Small intestine (tissue), 7 donors: ENCODE measurements around the gene SLC13A4. TPM values are rescaled to one million over a fixed set of nuclear protein-coding genes. Genes with fewer than 3 reads are reported as not detected.

Experiments
- DNase-seq, 2 donors: peaks; one replicate each; pipeline versions ENCODE4 v3.0.0 to v3.0.0-alpha.2; 2013
- FAIRE-seq: peaks from 2 replicates; lab custom pipeline; 2012; peaks lifted over from hg19 to GRCh38; lab: Jason Lieb, UNC
- H3K27ac ChIP-seq, 3 donors: one replicate each; pipeline ENCODE4 v1.5.1; 2013; ENCODE audit warnings: low read length in 2 of 3, mild to moderate bottlenecking in 2 of 3, control low read depth in 1 of 3, inconsistent platforms in 1 of 3, low read depth in 1 of 3, moderate library complexity in 1 of 3
- H3K27me3 ChIP-seq, 3 donors: one replicate each; pipeline ENCODE4 v1.6.1; 2013; ENCODE audit warnings: low read length in 3 of 3, inconsistent platforms in 1 of 3; ENCODE audit not compliant: control insufficient read depth in 3 of 3, insufficient read depth in 3 of 3
- H3K36me3 ChIP-seq, 3 donors: one replicate each; pipeline ENCODE4 v1.6.1; 2013; ENCODE audit warnings: low read length in 3 of 3, inconsistent platforms in 1 of 3, low read depth in 1 of 3, mild to moderate bottlenecking in 1 of 3, moderate library complexity in 1 of 3; ENCODE audit not compliant: control insufficient read depth in 3 of 3, insufficient read depth in 2 of 3
- H3K4me1 ChIP-seq, 3 donors: one replicate each; pipeline ENCODE4 v1.6.1; 2013; ENCODE audit warnings: low read length in 2 of 3, inconsistent platforms in 1 of 3, low read depth in 1 of 3, mild to moderate bottlenecking in 1 of 3, moderate library complexity in 1 of 3; ENCODE audit not compliant: control insufficient read depth in 3 of 3, insufficient read depth in 2 of 3
- H3K4me3 ChIP-seq, 3 donors: one replicate each; pipeline ENCODE4 v1.5.1; 2013; ENCODE audit warnings: low read length in 3 of 3, control low read depth in 1 of 3, inconsistent platforms in 1 of 3, low read depth in 1 of 3, mild to moderate bottlenecking in 1 of 3, moderate library complexity in 1 of 3
- H3K9me3 ChIP-seq, 2 donors: one replicate each; pipeline ENCODE4 v1.6.1; 2013; ENCODE audit warnings: low read depth in 1 of 2, low read length in 1 of 2; ENCODE audit not compliant: control insufficient read depth in 2 of 2, insufficient read depth in 1 of 2
- whole genome bisulfite sequencing, 3 donors: extraction: QIAGEN DNeasy Blood & Tissue Kit; methylation state at CpG; one replicate each; pipeline ENCODE4 v1.1.7; 2013; 5-methylcytosine and 5-hydroxymethylcytosine counted together
- polyA plus RNA-seq, 4 donors: library from polyadenylated mRNA; stranded (reverse) in 3 of 4; unstranded in 1 of 4; fragments of 200-250 nt in 3 of 4; fragments of 120-200 nt in 1 of 4; gene quantifications; one replicate each; pipeline versions ENCODE4 v1.2.1 to v1.2.3, GENCODE V29; 2013
- donor health status: healthy with polysubstance abuse.
- donor health status: control.
- donor health status: control.
- donor health status: Bipolar disorder and iron deficiency.
- donor health status: healthy.

Gene SLC13A4
- polyA plus RNA-seq, 4 donors = 0.04 to 0.56 TPM; not detected in 2

DNA sequence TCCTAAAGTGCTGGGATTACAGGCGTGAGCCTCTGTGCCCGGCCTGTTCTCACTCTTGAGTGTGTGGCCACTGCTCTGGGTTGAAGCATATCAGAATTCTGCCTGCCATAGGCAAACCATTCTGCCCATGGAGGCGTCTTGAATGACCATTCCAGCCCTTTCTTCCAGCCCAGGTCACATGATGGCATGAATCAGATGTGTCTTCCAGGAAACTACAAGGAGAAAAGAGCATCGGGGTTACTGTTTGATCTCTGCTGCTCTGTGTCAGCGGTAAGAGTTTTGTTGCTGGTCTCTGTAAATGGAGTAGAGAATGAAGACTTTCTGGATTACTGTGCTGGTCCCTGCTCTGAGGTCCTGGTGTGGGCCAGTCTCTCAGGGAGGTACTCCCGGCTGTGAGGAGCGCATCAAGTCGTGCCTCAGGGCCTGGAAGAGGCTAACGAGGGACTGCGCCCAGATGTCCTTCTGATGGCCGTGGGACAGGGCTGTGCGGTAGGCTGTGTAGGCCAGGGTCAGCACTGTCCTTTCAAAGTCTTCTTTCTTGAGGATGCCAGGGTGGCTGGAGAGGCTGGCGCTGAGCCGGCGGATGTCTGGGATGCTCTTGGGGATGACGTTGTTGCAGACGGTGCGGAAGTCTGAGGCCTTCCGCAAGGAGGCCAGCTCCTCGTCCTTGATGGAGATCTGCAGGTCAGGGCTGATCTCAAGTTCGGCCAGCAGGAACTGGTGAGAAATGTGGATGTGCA, 5.8 kb upstream of the SLC13A4 start:
- no peaks in the 10 kb centered on the region for H3K36me3 ChIP-seq
- DNase-seq = no peak
- H3K27me3 ChIP-seq = peaks cover 0 to 2% (median 0%) of the 10 kb centered on the region in 3 donors
- H3K27ac ChIP-seq = no peak overlapping the region
- H3K4me3 ChIP-seq = no peak overlapping the region
- FAIRE-seq = no peak
- H3K4me1 ChIP-seq = no peaks in the 10 kb centered on the region
- WGBS, 3 donors = 90 to 92% (median 90%) methylated on average over 21 of the region's 21 CpGs
- H3K9me3 ChIP-seq = no peaks in the 10 kb centered on the region

DNA sequence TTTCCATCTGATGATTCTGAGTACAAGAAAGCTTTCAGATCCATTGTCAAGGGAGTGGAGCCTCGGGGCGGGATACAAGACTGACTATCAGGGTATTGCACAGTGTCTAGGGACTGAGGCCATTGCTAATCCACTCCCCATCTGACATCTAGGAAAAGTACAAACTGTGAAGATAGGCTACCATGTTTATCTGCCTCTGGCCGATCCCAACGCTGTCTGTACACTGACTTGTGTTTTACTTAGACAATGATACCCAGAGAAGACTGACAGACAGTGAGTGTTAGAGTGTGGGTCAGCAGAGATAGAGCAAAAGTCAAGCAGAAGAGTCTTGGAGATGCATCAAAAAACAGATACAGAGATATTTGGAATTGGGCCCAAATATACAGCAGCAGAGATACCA, 3.1 kb upstream of the SLC13A4 start:
- no peaks in the 10 kb centered on the region for H3K36me3 ChIP-seq
- peaks cover 0 to 2% (median 0%) of the 10 kb centered on the region in 3 donors for H3K27me3 ChIP-seq
- 62 to 82% (median 77%) methylated on average over 4 of the region's 4 CpGs for WGBS, 3 donors
- no peaks in the 10 kb centered on the region for H3K9me3 ChIP-seq
- H3K27ac ChIP-seq = no peak overlapping the region
- FAIRE-seq (no peak), DNase-seq (no peak)
- H3K4me3 ChIP-seq = no peak overlapping the region
- no peaks in the 10 kb centered on the region for H3K4me1 ChIP-seq

DNA sequence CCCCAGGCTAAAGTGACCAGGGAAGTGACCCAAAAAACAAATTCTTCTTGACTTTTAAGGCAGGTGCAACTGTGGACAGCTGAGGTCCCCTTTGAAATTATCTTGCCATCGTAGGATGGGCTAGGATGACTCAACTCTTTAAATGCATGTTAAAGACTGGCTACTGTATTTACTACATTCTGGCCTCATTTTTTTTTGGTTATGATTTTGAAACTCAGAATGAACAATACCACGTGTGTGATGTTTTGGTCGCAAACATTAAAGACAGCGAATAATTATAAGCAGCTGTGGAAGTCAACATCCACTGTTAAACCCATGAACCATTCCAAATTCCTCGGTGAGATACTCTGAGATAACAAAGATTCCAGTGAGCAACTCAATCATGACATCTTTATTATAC, 1.2 kb upstream of the SLC13A4 start:
- Histone ChIP-seq H3K36me3 (no peaks in the 10 kb centered on the region), H3K9me3 (no peaks in the 10 kb centered on the region), H3K27me3 (peaks cover 0 to 2% (median 0%) of the 10 kb centered on the region in 3 donors), H3K4me1 (no peaks in the 10 kb centered on the region), H3K4me3 (no peak overlapping the region), H3K27ac (no peak overlapping the region)
- no peak for DNase-seq
- 68 to 78% (median 77%) methylated on average over 5 of the region's 5 CpGs for WGBS, 3 donors
- no peak for FAIRE-seq

DNA sequence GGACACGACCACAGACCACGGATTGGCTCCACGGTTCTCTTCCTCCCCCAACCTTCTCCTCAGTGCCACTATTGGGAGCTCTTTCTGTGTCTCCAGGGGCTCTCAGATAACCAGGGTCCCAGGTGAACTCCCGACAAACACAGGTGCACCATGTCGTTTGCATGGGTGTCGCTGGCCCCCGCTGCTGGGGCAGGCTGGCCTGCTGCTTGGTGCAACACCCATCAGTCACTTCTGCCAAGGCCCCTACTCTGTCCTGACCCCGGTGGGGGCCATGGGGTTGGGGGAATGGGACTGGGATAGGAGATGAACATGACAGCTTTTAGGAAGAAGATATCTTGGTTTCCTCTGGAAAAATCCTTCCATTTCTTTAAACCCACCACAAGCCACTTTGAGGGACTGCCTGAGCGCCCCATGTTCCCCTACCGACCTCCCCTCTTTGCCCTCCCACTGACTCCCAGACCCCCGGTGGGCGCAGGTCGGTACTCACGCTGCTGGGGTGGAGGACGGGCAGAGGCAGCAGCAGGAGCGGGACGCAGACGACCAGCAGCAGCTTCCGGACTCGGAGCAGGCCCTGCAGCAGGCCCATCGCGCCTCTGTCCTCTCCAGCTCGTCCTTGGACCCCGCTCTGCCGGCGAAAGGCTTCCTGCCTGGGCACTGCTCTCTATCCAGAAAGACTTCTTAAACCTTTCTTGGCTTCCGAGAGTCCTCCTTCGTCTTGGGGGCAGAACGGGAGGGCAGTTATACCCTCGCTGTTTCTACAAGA, 894 bp downstream of the SLC13A4 start:
- no peaks in the 10 kb centered on the region for H3K36me3 ChIP-seq
- no peak for DNase-seq
- 84 to 91% (median 87%) methylated on average over 30 of the region's 30 CpGs for WGBS, 3 donors
- no peaks in the 10 kb centered on the region for H3K9me3 ChIP-seq
- no peak overlapping the region for H3K27ac ChIP-seq
- H3K4me3 ChIP-seq = no peak overlapping the region
- no peaks in the 10 kb centered on the region for H3K4me1 ChIP-seq
- H3K27me3 ChIP-seq = peaks cover 0 to 4% (median 0%) of the 10 kb centered on the region in 3 donors
- FAIRE-seq = no peak

DNA sequence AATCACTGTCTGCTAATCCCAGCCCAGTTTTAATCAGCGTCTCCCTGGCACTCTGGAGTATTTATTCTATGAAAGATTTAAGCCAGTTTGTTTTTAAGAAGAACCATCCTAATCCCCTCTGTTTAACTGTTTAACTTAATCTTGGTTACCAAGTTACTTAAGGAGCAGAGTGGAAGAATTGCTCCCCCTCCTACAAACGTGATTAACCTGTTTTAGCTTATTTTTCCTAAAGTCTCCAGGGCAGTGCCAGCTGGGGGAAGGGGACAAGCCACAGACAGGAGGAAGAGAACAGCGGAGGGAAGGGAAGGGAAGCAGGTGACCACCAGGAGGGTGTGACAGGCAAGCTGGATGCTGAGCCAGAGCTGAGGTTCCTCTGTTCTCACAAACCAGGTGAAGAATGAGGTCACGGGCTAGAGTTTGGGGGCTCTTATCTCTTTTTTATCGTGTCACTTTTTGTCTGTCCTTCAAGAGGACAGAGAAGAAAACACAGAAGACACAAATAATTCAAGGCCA, 1.7 kb downstream of the SLC13A4 start:
- H3K4me1 ChIP-seq = no peaks in the 10 kb centered on the region
- DNase-seq (no peak), FAIRE-seq (no peak)
- H3K4me3 ChIP-seq = no peak overlapping the region
- H3K27ac ChIP-seq = no peak overlapping the region
- peaks cover 0 to 4% (median 0%) of the 10 kb centered on the region in 3 donors for H3K27me3 ChIP-seq
- 25 to 40% (median 25%) methylated on average over 5 of the region's 5 CpGs for WGBS, 3 donors
- H3K36me3 ChIP-seq = no peaks in the 10 kb centered on the region
- H3K9me3 ChIP-seq = no peaks in the 10 kb centered on the region

DNA sequence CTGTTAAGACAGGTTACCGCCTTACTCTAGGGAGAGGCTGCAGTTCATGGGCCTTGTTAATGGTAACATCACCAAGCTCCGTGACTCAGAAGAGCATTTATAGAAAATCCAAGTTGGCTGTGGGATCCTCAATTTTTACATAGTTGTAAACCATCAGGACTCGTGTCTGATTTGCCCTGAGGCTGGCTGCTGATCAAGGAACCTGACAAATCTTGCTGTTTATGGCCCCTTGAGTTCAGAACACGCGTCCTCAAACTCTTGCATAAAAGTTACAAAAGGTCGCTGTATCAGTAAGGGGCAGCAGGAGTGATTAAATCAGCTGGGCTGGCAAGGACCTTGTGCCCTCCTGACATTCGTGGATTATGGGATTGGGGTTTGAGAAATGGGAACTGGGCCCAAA, 4.6 kb downstream of the SLC13A4 start:
- no peaks in the 10 kb centered on the region for H3K4me1 ChIP-seq
- DNase-seq = no peak
- no peaks in the 10 kb centered on the region for H3K36me3 ChIP-seq
- no peaks in the 10 kb centered on the region for H3K9me3 ChIP-seq
- H3K4me3 ChIP-seq = no peak overlapping the region
- WGBS, 3 donors = 68 to 82% (median 69%) methylated on average over 7 of the region's 7 CpGs
- no peak for FAIRE-seq
- H3K27me3 ChIP-seq = peaks cover 0 to 6% (median 0%) of the 10 kb centered on the region in 3 donors
- H3K27ac ChIP-seq = no peak overlapping the region

DNA sequence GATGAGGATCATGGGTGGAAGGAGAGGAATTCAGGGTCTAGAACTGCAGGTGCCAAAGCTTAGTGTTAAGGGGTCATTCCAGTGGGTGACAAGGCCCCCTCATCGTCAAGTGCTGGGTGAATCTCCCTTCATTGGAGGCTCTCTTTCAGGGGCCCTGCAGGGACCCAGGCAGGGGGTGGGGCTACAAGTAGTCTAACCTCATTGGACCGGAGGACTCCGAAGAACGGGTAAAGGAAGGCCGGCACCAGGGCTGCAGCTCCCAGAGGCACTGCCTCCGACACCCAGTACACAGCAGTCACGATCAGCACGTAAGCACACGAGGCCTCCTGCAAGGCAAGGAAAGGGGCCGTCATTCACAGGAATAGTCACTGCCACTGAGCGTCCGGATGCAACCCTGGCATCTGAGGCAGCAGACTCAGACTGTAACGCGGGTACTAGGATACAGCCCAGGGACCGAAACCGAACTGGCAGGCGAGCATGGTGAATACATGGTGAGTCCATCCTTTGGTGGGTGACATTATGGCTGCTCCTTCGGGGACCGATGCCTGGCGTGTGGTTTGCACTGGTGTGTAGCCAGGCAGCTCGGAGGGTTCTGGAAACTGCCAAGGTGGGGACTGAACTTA, 6.7 kb downstream of the SLC13A4 start:
- no peak for FAIRE-seq
- no peak overlapping the region for H3K27ac ChIP-seq
- H3K27me3 ChIP-seq = peaks cover 0 to 6% (median 0%) of the 10 kb centered on the region in 3 donors
- H3K4me3 ChIP-seq = no peak overlapping the region
- H3K9me3 ChIP-seq = no peaks in the 10 kb centered on the region
- DNase-seq = no peak
- 91 to 95% (median 91%) methylated on average over 21 of the region's 21 CpGs for WGBS, 3 donors
- H3K36me3 ChIP-seq = no peaks in the 10 kb centered on the region
- H3K4me1 ChIP-seq = no peaks in the 10 kb centered on the region

DNA sequence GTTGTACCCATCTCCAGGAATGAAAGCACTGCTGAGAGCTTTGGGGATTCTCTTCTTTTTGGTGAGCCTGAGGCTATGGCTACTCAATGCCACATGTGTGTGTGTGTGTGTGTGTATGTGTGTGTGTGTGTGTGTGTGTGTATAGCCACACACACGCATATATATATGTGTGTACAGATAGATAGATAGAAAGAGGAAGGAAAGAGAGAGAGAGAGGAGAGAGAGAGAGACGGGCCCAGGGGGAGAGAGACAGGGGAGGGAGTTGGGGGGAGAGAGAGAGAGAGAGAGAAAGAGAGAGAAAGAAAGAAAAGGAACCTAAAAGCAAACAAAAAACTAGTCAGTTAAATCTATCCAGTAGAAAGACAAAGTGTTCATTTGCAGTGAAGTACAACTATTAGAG, 8.3 kb downstream of the SLC13A4 start:
- no peaks in the 10 kb centered on the region for H3K36me3 ChIP-seq
- H3K4me1 ChIP-seq = no peaks in the 10 kb centered on the region
- FAIRE-seq = no peak
- no peak overlapping the region for H3K4me3 ChIP-seq
- no peak for DNase-seq
- H3K27ac ChIP-seq = no peak overlapping the region
- no peaks in the 10 kb centered on the region for H3K9me3 ChIP-seq
- H3K27me3 ChIP-seq = peaks cover 0 to 6% (median 0%) of the 10 kb centered on the region in 3 donors
- 21 to 37% (median 29%) methylated on average over 2 of the region's 2 CpGs for WGBS, 3 donors
